ENCODE data around the gene SLC39A11. TPM values are rescaled to one million over a fixed set of nuclear protein-coding genes. Genes with fewer than 3 reads are reported as not detected.

The SLC39A11 gene
- total and polyA plus RNA-seq, 4 donors, result 18.9 to 44.9 (median 28.2) TPM

DNA sequence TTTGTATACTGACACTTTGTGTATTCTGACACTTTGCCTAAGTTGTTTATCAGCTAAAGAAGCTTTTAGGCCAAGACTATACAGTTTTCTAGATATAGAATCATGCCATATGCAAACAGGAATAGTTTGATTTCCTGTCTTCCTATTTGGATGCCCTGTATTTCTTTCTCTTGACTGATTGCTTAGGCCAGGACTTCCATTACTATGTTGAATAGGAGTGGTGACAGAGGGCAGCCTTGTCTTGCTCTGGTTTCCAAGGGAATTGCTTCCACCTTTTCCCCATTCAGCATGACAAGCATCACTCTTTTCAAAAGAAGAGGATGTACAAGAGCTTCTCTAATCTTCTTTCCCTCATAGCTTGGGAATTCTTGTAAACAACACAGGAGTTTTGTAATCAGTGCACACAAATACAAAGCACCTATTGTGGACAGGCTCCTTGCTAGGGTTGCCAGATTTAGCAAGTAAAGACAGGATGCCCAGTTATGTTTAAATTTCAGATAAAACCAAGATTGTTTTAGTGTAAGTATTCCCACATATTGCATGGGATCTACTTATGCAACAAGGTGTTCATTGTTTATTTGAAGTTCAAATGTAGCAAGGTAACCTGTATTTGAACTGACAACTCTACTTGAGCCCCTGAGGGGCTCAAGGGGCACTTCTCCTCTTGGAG, 233.5 kb downstream of the SLC39A11 start (continued):
- TF ChIP-seq FOXA1 (IDR thresholded peaks at IDR 0.05), result no peak
- TF ChIP-seq GABPA (IDR thresholded peaks at IDR 0.05 in 1 of 2, conservative IDR thresholded peaks at IDR 0.05 in 1 of 2), result no peak
- TF ChIP-seq, protein P1, sequence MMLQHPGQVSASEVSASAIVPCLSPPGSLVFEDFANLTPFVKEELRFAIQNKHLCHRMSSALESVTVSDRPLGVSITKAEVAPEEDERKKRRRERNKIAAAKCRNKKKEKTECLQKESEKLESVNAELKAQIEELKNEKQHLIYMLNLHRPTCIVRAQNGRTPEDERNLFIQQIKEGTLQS (IDR thresholded peaks at IDR 0.05), result no peak
- no peak for TF ChIP-seq NR2F2 (IDR thresholded peaks at IDR 0.05)
- TF ChIP-seq TAF1 (conservative IDR thresholded peaks at IDR 0.05), result no peak
- TF ChIP-seq RAD21 (IDR thresholded peaks at IDR 0.05), result no peak

DNA sequence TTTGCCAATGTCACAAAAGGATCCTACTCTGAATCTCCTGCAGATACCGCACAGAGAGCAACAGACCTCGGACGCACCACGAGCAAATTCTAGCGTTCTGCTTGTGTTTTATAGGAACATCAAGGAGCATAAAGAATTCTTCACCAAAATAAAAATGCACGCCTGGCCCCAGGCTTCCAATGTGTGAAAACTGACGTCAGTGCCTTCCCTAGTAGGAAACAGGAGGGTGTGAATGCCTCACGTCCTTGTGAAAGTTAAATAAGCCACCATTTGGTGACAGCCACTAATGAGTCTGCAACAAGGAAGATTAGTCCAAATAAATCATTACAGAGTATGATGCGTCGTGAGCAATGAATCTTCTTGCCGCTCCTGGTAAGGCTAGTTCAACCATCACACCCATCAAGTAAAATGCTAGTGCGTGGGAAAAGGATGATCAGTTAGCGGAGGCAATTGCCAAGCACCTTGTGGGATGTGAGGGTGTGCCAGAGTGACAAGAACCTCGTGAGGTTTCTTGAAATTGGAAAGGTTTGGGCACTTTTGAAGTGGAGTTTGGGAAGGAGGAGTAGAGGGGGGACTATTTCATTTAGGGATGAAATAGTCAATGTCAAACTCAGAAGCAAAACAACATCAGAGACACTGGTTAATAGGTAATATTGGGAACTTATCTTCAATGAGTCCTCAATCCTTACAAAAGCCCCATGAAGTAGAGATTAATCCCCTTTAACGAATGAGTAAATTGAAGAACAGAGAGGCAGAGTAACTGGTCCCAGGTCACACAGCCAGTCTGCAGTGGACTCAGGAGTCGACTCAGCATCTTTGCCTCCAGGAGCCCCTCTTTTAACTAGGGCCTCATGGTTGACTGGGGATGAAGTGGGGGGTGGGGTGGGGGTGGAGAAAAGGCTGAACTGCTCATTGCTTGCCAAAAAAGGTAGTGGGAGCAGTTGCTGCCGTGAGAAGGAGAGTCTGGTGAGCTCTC, 238.8 kb downstream of the SLC39A11 start:
- peaks cover 0 to 1% (median 0%) of the 10 kb centered on the region in 4 donors for H3K9me3 ChIP-seq (ENCODE audit: control insufficient read depth in 4 of 4, low read length in 3 of 4)
- no peak overlapping the region for H3K4me3 ChIP-seq (ENCODE audit: low read depth in 1 of 3, low read length in 3 of 3)
- H3K27me3 ChIP-seq (ENCODE audit: control insufficient read depth in 4 of 4, insufficient read depth in 4 of 4, low read length in 3 of 4), result no peaks in the 10 kb centered on the region
- TF ChIP-seq, protein P1 (IDR thresholded peaks at IDR 0.05), result no peak
- TF ChIP-seq NR2F2 (IDR thresholded peaks at IDR 0.05) (no peak), HNF4G (IDR thresholded peaks at IDR 0.05) (no peak), EGR1 (IDR thresholded peaks at IDR 0.05; ENCODE audit: low read depth in 2 of 2) (no peak), YY1 (IDR thresholded peaks at IDR 0.05) (no peak), RXRA (IDR thresholded peaks at IDR 0.05) (no peak), HNF4A (conservative IDR thresholded peaks at IDR 0.05) (no peak), SP1 (IDR thresholded peaks at IDR 0.05) (no peak), JUND (IDR thresholded peaks at IDR 0.05) (no peak), TAF1 (conservative IDR thresholded peaks at IDR 0.05) (no peak), FOXA1 (IDR thresholded peaks at IDR 0.05) (no peak), RAD21 (IDR thresholded peaks at IDR 0.05) (no peak), GABPA (IDR thresholded peaks at IDR 0.05 in 1 of 2, conservative IDR thresholded peaks at IDR 0.05 in 1 of 2) (no peak), FOXA2 (IDR thresholded peaks at IDR 0.05) (no peak)
- TF ChIP-seq, protein P2, sequence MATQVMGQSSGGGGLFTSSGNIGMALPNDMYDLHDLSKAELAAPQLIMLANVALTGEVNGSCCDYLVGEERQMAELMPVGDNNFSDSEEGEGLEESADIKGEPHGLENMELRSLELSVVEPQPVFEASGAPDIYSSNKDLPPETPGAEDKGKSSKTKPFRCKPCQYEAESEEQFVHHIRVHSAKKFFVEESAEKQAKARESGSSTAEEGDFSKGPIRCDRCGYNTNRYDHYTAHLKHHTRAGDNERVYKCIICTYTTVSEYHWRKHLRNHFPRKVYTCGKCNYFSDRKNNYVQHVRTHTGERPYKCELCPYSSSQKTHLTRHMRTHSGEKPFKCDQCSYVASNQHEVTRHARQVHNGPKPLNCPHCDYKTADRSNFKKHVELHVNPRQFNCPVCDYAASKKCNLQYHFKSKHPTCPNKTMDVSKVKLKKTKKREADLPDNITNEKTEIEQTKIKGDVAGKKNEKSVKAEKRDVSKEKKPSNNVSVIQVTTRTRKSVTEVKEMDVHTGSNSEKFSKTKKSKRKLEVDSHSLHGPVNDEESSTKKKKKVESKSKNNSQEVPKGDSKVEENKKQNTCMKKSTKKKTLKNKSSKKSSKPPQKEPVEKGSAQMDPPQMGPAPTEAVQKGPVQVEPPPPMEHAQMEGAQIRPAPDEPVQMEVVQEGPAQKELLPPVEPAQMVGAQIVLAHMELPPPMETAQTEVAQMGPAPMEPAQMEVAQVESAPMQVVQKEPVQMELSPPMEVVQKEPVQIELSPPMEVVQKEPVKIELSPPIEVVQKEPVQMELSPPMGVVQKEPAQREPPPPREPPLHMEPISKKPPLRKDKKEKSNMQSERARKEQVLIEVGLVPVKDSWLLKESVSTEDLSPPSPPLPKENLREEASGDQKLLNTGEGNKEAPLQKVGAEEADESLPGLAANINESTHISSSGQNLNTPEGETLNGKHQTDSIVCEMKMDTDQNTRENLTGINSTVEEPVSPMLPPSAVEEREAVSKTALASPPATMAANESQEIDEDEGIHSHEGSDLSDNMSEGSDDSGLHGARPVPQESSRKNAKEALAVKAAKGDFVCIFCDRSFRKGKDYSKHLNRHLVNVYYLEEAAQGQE (IDR thresholded peaks at IDR 0.05), result no peak
- TF ChIP-seq, protein P3, sequence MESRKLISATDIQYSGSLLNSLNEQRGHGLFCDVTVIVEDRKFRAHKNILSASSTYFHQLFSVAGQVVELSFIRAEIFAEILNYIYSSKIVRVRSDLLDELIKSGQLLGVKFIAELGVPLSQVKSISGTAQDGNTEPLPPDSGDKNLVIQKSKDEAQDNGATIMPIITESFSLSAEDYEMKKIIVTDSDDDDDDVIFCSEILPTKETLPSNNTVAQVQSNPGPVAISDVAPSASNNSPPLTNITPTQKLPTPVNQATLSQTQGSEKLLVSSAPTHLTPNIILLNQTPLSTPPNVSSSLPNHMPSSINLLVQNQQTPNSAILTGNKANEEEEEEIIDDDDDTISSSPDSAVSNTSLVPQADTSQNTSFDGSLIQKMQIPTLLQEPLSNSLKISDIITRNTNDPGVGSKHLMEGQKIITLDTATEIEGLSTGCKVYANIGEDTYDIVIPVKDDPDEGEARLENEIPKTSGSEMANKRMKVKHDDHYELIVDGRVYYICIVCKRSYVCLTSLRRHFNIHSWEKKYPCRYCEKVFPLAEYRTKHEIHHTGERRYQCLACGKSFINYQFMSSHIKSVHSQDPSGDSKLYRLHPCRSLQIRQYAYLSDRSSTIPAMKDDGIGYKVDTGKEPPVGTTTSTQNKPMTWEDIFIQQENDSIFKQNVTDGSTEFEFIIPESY (IDR thresholded peaks at IDR 0.05), result no peak
- TF ChIP-seq, protein P4, sequence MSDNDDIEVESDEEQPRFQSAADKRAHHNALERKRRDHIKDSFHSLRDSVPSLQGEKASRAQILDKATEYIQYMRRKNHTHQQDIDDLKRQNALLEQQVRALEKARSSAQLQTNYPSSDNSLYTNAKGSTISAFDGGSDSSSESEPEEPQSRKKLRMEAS (IDR thresholded peaks at IDR 0.05), result no peak
- TF ChIP-seq, protein P5, sequence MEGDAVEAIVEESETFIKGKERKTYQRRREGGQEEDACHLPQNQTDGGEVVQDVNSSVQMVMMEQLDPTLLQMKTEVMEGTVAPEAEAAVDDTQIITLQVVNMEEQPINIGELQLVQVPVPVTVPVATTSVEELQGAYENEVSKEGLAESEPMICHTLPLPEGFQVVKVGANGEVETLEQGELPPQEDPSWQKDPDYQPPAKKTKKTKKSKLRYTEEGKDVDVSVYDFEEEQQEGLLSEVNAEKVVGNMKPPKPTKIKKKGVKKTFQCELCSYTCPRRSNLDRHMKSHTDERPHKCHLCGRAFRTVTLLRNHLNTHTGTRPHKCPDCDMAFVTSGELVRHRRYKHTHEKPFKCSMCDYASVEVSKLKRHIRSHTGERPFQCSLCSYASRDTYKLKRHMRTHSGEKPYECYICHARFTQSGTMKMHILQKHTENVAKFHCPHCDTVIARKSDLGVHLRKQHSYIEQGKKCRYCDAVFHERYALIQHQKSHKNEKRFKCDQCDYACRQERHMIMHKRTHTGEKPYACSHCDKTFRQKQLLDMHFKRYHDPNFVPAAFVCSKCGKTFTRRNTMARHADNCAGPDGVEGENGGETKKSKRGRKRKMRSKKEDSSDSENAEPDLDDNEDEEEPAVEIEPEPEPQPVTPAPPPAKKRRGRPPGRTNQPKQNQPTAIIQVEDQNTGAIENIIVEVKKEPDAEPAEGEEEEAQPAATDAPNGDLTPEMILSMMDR (IDR thresholded peaks at IDR 0.05; ENCODE audit: low read depth, low read length, missing input control), result no peak
- H3K9ac ChIP-seq (ENCODE audit: low read depth in 1 of 2, low read length in 2 of 2), result no peak overlapping the region
- no peak for DNase-seq (ENCODE audit: low spot score)
- H3K27ac ChIP-seq (ENCODE audit: low read depth in 1 of 2, low read length in 2 of 2), result no peak overlapping the region
- WGBS, result 85% methylated on average over 17 of the region's 17 CpGs
- no peaks in the 10 kb centered on the region for H3K4me1 ChIP-seq (ENCODE audit: control insufficient read depth in 4 of 4, insufficient read depth in 4 of 4, low read length in 3 of 4)
- peaks cover 0 to 3% (median 0%) of the 10 kb centered on the region in 4 donors for H3K36me3 ChIP-seq (ENCODE audit: control insufficient read depth in 4 of 4, insufficient read depth in 3 of 4, low read depth in 1 of 4, low read length in 3 of 4)
